ENCODE results near the gene TUBA1C. TPM values are rescaled to one million over a fixed set of nuclear protein-coding genes. Genes with fewer than 3 reads are reported as not detected.

TUBA1C gene
- total and polyA plus RNA-seq, 8 donors = 63.7 to 403 (median 155) TPM

DNA sequence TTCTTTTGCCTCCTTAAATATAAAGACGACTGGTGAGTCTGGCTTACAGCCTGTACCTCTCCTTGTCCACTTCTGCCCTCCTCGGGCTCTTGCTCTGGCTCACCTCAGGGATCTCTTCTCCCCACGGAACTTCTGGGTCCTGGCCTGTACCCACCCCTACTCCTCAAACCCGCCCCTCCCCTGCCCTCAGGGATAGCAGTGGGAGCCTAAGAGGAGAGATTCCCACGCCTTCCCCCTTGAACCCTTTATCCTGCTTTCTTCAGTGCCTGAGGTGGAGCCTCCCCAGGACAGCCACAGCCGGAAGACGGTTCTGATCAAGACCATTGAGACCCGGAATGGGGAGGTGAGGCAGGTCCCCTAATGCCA lies 32.8 kb downstream of the TUBA1C start:
- intact Hi-C loops (cut with DNase I; ENCODE audit: low total_unique reads) = no loop called here
- peaks cover 32 to 98% (median 46%) of the 10 kb centered on the region in 3 donors for H3K27me3 ChIP-seq
- no peaks in the 10 kb centered on the region for H3K9me3 ChIP-seq
- H3K4me3 ChIP-seq = peak overlapping the region in 3 of 4 donors; percentile 18 to 47 (median 33)
- H3K4me1 ChIP-seq = peaks cover 28 to 50% (median 41%) of the 10 kb centered on the region in 4 donors
- WGBS, 5 donors = 18 to 26% (median 25%) methylated on average over 8 of the region's 8 CpGs
- TF ChIP-seq, protein P1, sequence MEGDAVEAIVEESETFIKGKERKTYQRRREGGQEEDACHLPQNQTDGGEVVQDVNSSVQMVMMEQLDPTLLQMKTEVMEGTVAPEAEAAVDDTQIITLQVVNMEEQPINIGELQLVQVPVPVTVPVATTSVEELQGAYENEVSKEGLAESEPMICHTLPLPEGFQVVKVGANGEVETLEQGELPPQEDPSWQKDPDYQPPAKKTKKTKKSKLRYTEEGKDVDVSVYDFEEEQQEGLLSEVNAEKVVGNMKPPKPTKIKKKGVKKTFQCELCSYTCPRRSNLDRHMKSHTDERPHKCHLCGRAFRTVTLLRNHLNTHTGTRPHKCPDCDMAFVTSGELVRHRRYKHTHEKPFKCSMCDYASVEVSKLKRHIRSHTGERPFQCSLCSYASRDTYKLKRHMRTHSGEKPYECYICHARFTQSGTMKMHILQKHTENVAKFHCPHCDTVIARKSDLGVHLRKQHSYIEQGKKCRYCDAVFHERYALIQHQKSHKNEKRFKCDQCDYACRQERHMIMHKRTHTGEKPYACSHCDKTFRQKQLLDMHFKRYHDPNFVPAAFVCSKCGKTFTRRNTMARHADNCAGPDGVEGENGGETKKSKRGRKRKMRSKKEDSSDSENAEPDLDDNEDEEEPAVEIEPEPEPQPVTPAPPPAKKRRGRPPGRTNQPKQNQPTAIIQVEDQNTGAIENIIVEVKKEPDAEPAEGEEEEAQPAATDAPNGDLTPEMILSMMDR (IDR thresholded peaks at IDR 0.05) = no peak
- TF ChIP-seq EP300 (IDR thresholded peaks at IDR 0.05) (no peak), POLR2AphosphoS5 (IDR thresholded peaks at IDR 0.05) (no peak), POLR2A (IDR thresholded peaks at IDR 0.05) (no peak)
- H3K36me3 ChIP-seq = no peaks in the 10 kb centered on the region
- DNase-seq = no peak
- no peak overlapping the region for H3K27ac ChIP-seq

DNA sequence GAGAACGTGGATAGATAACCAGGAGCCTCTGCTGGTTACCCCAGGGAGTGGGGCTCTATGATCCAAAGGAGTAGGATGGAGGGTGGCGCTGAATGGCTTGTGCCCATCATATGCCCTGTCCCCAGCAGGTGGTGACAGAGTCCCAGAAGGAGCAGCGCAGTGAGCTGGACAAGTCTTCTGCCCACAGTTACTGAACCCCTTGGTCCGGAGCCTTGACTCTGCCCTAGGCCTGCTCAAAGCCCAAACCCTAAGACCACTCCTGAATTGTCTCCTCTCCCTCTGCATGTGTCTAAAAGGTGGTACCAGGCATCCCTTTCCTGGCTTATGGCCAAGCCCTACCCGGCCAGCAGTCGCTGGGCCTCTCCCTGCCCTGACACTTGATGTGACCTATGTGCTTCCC lies 33.3 kb downstream of the TUBA1C start:
- H3K27me3 ChIP-seq = peaks cover 32 to 99% (median 46%) of the 10 kb centered on the region in 3 donors
- TF ChIP-seq POLR2AphosphoS5 (IDR thresholded peaks at IDR 0.05) = no peak
- TF ChIP-seq POLR2A (IDR thresholded peaks at IDR 0.05) = no peak
- TF ChIP-seq, protein P1 (IDR thresholded peaks at IDR 0.05) = no peak
- TF ChIP-seq EP300 (IDR thresholded peaks at IDR 0.05) = no peak
- 37 to 54% (median 44%) methylated on average over 6 of the region's 6 CpGs for WGBS, 5 donors
- H3K27ac ChIP-seq = no peak overlapping the region
- DNase-seq = no peak
- intact Hi-C loops (cut with DNase I; ENCODE audit: low total_unique reads) = no loop called here
- H3K36me3 ChIP-seq = no peaks in the 10 kb centered on the region
- no peak overlapping the region for H3K4me3 ChIP-seq
- no peaks in the 10 kb centered on the region for H3K9me3 ChIP-seq
- peaks cover 25 to 45% (median 36%) of the 10 kb centered on the region in 4 donors for H3K4me1 ChIP-seq

DNA sequence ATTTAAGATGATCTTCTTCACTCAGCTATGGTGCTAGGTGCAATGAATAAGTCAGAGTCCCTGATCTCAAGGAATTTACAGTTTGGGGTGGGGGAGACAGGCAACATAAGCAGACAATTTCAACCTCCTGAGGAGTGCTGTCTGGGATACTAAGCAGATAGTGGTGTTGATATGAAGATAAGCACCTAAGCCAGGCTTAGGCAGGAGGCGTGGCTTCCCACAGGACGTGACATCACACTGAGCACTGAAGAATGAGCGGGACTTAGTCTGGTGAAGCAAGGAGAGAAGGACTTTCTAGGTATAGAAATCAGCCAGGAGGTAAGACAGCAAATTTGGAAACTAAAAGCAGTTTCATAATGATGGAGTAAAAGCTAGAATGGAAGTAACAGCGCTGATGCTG lies 36.9 kb downstream of the TUBA1C start:
- TF ChIP-seq EP300 (IDR thresholded peaks at IDR 0.05) (no peak), POLR2AphosphoS5 (IDR thresholded peaks at IDR 0.05) (no peak), POLR2A (IDR thresholded peaks at IDR 0.05) (no peak)
- TF ChIP-seq, protein P1 (IDR thresholded peaks at IDR 0.05) = no peak
- Histone ChIP-seq H3K4me3 (no peak overlapping the region), H3K36me3 (no peaks in the 10 kb centered on the region), H3K27me3 (peaks cover 15 to 74% (median 25%) of the 10 kb centered on the region in 3 donors), H3K27ac (no peak overlapping the region), H3K9me3 (no peaks in the 10 kb centered on the region), H3K4me1 (peaks cover 10 to 13% (median 12%) of the 10 kb centered on the region in 4 donors)
- DNase-seq = no peak
- 62 to 69% (median 65%) methylated on average over 4 of the region's 4 CpGs for WGBS, 5 donors
- intact Hi-C loops (cut with DNase I; ENCODE audit: low total_unique reads) = no loop called here

DNA sequence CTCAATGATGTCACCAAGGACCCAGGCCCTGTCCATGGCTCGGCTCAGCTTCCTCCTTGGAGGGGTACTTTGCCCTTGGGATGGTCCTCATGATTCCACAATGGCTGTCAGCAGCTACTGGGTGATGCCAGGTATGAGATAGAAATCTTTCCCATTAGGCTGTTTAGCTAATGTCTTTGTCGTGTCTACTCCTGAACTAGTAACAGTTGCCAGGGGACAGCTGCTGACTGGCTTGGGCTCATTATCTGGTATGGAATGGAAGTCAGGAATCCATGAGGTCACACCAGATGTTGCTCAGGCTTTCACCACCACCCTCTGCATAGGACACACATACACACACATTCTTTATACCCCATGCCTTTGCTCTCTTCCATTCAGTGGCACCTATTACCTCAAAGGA lies 39.3 kb downstream of the TUBA1C start:
- H3K27me3 ChIP-seq = peaks cover 0 to 54% (median under 1%) of the 10 kb centered on the region in 3 donors

More for the DNA sequence above, 39.3 kb downstream of the TUBA1C start:
- intact Hi-C loops (cut with DNase I; ENCODE audit: low total_unique reads) = no loop called here
- Histone ChIP-seq H3K36me3 (no peaks in the 10 kb centered on the region), H3K4me3 (no peak overlapping the region), H3K4me1 (no peaks in the 10 kb centered on the region), H3K27ac (no peak overlapping the region), H3K9me3 (no peaks in the 10 kb centered on the region)
- DNase-seq = no peak
- 61 to 82% (median 72%) methylated on average over 2 of the region's 2 CpGs for WGBS, 5 donors
- TF ChIP-seq, protein P1 (IDR thresholded peaks at IDR 0.05) = no peak
